Spleen (tissue), 11 donors: Measurements from ENCODE around the gene LRRC26. TPM values are rescaled to one million over a fixed set of nuclear protein-coding genes. Genes with fewer than 3 reads are reported as not detected.
A peak's percentile ranks its signal among the peaks of the same experiment; 100 is the strongest.

Source experiments
- DNase-seq: peaks from one replicate; pipeline ENCODE4 v3.0.0-alpha.2; 2020
- H3K27ac ChIP-seq, 8 donors: fragments of 200-600 bp; sonication (generic) in 7 of 8; 1 replicate in 4 of 8; 2 replicates in 4 of 8; pipeline versions ENCODE4 v1.5.0 to v1.8.0; 2016 to 2021; ENCODE audit warnings: inconsistent platforms in 4 of 8, mild to moderate bottlenecking in 4 of 8, moderate library complexity in 1 of 8
- H3K27me3 ChIP-seq, 7 donors: fragments of 200-600 bp; sonication (generic) in 6 of 7; replicated peaks in 1 of 7; 1 replicate in 4 of 7; 2 replicates in 3 of 7; pipeline versions ENCODE4 v1.5.0 to v1.8.0; 2016 to 2021; ENCODE audit warnings: inconsistent platforms in 3 of 7, mild to moderate bottlenecking in 1 of 7
- H3K36me3 ChIP-seq, 6 donors: fragments of 200-600 bp; sonication (generic) in 5 of 6; 1 replicate in 4 of 6; 2 replicates in 2 of 6; pipeline versions ENCODE4 v1.5.0 to v1.8.0; 2016 to 2021; ENCODE audit warnings: inconsistent platforms in 2 of 6
- H3K4me1 ChIP-seq, 6 donors: fragments of 200-600 bp; sonication (generic) in 5 of 6; 1 replicate in 3 of 6; 2 replicates in 3 of 6; pipeline versions ENCODE4 v1.5.0 to v1.8.0; 2016 to 2021; ENCODE audit warnings: inconsistent platforms in 3 of 6
- H3K4me3 ChIP-seq, 8 donors: fragments of 200-600 bp; sonication (generic) in 7 of 8; 1 replicate in 4 of 8; 2 replicates in 4 of 8; pipeline versions ENCODE4 v1.5.0 to v1.8.0; 2016 to 2021; ENCODE audit warnings: inconsistent platforms in 4 of 8, mild to moderate bottlenecking in 4 of 8, moderate library complexity in 2 of 8
- H3K9me3 ChIP-seq, 8 donors: fragments of 200-600 bp; sonication (generic) in 7 of 8; 1 replicate in 4 of 8; 2 replicates in 4 of 8; pipeline versions ENCODE4 v1.5.0 to v1.8.0; 2016 to 2021; ENCODE audit warnings: inconsistent platforms in 4 of 8
- POLR2A ChIP-seq, 3 donors: fragments of 450-650 bp; IDR thresholded peaks; one replicate each; pipeline ENCODE4 v1.5.1; 2017; ENCODE audit warnings: antibody characterized with exemption in 3 of 3, mild to moderate bottlenecking in 1 of 3
- POLR2AphosphoS5 ChIP-seq, 3 donors: sonication (generic); formaldehyde crosslinking; IDR thresholded peaks; one replicate each; pipeline ENCODE4 v1.5.1; 2017; ENCODE audit warnings: antibody characterized with exemption in 3 of 3
- WGBS, 5 donors: extraction: QIAGEN DNeasy Blood & Tissue Kit in 3 of 5; methylation state at CpG; one replicate each; pipeline versions ENCODE4 v1.1.5 to v1.1.7; 2013 to 2018; 5-methylcytosine and 5-hydroxymethylcytosine counted together
- intact Hi-C: fragments of 100-400 bp; cut with DNase I; formaldehyde crosslinking; loops from one replicate; pipeline ENCODE4 v1.15.0; 2023; ENCODE audit warnings: low total_unique reads
- polyA plus RNA-seq, 3 donors: library from polyadenylated mRNA; stranded (reverse); fragments of 200-250 nt; gene quantifications; one replicate each; pipeline ENCODE4 v1.2.1, GENCODE V29; 2013
- total RNA-seq, 7 donors: library from RNA; depleted of rRNA in 3 of 7; stranded (reverse); fragments of >200 nt in 3 of 7; fragmentation: NEBNext Ultra II Directional in 4 of 7; extraction: Animal tissue kit (Norgen Biotek cat#: 25700) in 4 of 7; gene quantifications; one replicate each; pipeline versions ENCODE4 v1.1.0 to v1.2.1, GENCODE V29; 2016 to 2021
- TF ChIP-seq, protein P1 (sequence below), 11 experiments: fragments of 200-600 bp in 7 of 11; fragments of 450-650 bp in 4 of 11; sonication (generic) in 4 of 11; IDR thresholded peaks in 8 of 11; conservative IDR thresholded peaks in 3 of 11; 1 replicate in 7 of 11; 2 replicates in 4 of 11; pipeline versions ENCODE4 v1.4.0 to v1.8.0; 2016 to 2021; ENCODE audit warnings: antibody characterized with exemption in 11 of 11, inconsistent platforms in 4 of 11, mild to moderate bottlenecking in 1 of 11
- donor health status: healthy with polysubstance abuse.
- donor health status: DM: no; HTN: no; CAD: no; lungs with moderate emphysema.
- donor health status: DM: no; HTN: no; CAD: no.
- donor health status: Bipolar disorder and iron deficiency.
- donor health status: healthy.
- donor health status: DM: no; HTN: no; CAD: no.
- donor health status: DM: yes; HTN: yes; CAD: no.

The LRRC26 gene
- total and polyA plus RNA-seq, 10 donors = 0.06 to 0.60 (median 0.28) TPM; not detected in 7

DNA sequence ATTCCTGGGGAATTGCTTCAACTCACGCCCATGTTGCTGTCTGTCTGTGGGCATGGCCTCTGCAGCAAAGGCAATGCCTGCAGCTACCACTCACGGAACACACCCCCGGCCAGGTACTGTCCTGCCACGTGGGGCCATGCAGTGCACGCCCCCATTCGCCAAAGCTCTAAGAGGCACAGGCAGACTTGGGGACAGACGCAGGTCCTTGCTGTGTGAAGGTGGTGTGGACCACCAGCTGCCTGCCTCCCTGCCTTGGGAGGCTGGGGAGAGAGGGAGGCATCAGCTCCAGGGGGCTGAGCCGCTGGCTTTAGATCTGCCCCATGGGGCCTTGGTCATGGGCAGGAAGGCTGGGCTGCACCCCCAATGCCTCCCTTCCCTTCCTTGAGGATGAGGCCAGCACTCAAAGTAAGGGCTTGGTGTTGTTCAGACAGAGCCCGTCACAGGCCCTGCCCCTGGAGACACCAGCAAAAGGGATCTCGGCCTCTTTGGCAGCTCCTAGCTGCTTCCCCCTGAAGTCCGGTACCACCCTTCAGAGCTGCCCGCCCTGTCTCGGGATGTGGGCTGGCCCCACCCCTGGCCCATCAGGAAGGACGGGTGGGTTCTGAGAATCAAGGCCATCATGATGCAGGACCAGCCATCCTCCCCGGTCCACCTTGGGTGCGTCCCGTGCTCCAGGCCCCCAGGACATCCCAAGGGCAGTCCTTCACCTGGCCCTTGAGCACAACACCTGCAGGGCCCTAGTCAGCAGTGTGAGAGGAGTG lies 28.6 kb downstream of the LRRC26 start:
- H3K27me3 ChIP-seq = peaks cover 6 to 93% (median 87%) of the 10 kb centered on the region in 7 donors
- TF ChIP-seq, protein P1, sequence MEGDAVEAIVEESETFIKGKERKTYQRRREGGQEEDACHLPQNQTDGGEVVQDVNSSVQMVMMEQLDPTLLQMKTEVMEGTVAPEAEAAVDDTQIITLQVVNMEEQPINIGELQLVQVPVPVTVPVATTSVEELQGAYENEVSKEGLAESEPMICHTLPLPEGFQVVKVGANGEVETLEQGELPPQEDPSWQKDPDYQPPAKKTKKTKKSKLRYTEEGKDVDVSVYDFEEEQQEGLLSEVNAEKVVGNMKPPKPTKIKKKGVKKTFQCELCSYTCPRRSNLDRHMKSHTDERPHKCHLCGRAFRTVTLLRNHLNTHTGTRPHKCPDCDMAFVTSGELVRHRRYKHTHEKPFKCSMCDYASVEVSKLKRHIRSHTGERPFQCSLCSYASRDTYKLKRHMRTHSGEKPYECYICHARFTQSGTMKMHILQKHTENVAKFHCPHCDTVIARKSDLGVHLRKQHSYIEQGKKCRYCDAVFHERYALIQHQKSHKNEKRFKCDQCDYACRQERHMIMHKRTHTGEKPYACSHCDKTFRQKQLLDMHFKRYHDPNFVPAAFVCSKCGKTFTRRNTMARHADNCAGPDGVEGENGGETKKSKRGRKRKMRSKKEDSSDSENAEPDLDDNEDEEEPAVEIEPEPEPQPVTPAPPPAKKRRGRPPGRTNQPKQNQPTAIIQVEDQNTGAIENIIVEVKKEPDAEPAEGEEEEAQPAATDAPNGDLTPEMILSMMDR (IDR thresholded peaks at IDR 0.05 in 8 of 11, conservative IDR thresholded peaks at IDR 0.05 in 3 of 11) = no peak
- TF ChIP-seq POLR2A (IDR thresholded peaks at IDR 0.05) (no peak), POLR2AphosphoS5 (IDR thresholded peaks at IDR 0.05) (no peak)

DNA sequence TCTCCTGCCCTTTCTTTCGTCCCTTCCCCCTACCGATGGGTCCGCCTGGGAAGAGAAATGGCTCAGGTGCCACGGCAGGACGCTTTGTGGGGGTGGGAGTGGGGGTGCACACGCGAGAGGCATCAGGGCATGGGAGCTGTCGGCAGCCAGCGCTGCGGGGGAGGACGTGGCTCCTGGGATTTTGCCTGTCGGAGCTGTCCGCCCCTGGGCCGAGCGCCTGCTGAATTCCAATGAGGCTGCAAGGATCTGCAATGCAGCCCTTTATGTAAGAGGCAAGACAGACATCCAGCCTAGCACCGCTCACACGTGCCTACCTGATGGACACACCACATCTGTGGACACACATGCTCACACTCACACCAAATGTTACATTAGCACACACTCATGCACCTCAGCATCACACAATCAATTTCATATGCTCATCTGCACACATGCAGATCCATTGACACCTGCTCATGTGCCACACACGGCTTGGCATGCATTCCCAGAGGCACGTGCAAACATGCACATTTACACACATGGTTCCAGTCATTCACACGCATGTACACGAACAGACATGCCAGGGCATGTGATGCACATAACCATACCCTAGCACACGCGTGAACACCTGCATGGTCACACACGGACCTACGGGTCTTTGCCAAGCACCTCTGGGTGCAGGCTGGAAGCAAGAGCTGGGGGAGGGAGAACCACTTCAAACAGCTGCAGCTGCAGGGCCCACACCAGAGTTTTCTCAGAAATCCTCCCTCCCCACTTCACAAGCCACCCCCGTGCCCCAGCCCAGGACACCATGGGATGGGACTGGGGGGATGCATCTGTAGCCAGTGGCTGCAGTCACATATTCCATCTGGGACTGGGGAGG lies 29.5 kb downstream of the LRRC26 start:
- DNase-seq = no peak
- H3K4me3 ChIP-seq = no peak overlapping the region
- no peak overlapping the region for H3K27ac ChIP-seq
- TF ChIP-seq POLR2A (IDR thresholded peaks at IDR 0.05) = no peak
- TF ChIP-seq, protein P1 (IDR thresholded peaks at IDR 0.05 in 8 of 11, conservative IDR thresholded peaks at IDR 0.05 in 3 of 11) = no peak
- no peak for TF ChIP-seq POLR2AphosphoS5 (IDR thresholded peaks at IDR 0.05)
- H3K4me1 ChIP-seq = peaks cover 4 to 27% (median 12%) of the 10 kb centered on the region in 6 donors
- 64 to 72% (median 67%) methylated on average over 25 to 26 of the region's 26 CpGs for WGBS, 5 donors
- H3K9me3 ChIP-seq = no peaks in the 10 kb centered on the region
- intact Hi-C loops = no loop called here
- H3K36me3 ChIP-seq = no peaks in the 10 kb centered on the region
- peaks cover 6 to 93% (median 83%) of the 10 kb centered on the region in 7 donors for H3K27me3 ChIP-seq

More for the DNA sequence above, 28.6 kb downstream of the LRRC26 start:
- intact Hi-C loops = no loop called here
- H3K9me3 ChIP-seq = no peaks in the 10 kb centered on the region
- H3K36me3 ChIP-seq = no peaks in the 10 kb centered on the region
- H3K4me1 ChIP-seq = peaks cover 4 to 22% (median 10%) of the 10 kb centered on the region in 6 donors
- H3K27ac ChIP-seq = no peak overlapping the region
- DNase-seq = no peak
- no peak overlapping the region for H3K4me3 ChIP-seq
- 40 to 74% (median 71%) methylated on average over 1 to 17 of the region's 17 CpGs for WGBS, 5 donors

DNA sequence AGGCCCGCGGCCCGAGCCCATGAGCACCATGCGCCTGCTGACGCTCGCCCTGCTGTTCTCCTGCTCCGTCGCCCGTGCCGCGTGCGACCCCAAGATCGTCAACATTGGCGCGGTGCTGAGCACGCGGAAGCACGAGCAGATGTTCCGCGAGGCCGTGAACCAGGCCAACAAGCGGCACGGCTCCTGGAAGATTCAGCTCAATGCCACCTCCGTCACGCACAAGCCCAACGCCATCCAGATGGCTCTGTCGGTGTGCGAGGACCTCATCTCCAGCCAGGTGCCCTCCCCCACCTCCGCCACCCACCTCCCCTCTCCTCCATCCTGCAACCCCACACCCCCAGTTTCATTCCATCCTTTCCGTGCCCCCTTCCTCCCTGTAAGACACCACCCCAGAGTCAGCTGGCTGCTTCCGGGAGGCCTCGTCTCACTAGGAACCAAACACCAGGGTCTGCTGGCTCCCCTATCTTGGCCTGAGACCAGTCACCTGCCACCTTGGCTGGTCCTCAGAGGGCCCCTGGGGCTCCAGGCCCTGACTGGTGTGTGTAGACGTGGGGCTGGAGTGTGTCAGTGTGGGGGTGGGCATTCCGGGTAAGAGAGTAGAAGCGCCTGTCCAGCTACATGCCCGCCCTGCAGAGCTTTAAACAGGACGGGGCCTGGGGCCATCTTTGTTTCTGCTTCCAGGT lies 30.2 kb downstream of the LRRC26 start:
- peaks cover 6 to 100% (median 83%) of the 10 kb centered on the region in 7 donors for H3K27me3 ChIP-seq
- H3K9me3 ChIP-seq = no peaks in the 10 kb centered on the region
- peaks cover 4 to 27% (median 12%) of the 10 kb centered on the region in 6 donors for H3K4me1 ChIP-seq
- DNase-seq = no peak
- 35 to 56% (median 42%) methylated on average over 20 to 37 of the region's 37 CpGs for WGBS, 5 donors
- peak overlapping the region in 1 of 8 donors; percentile 42 for H3K4me3 ChIP-seq
- TF ChIP-seq, protein P1 (IDR thresholded peaks at IDR 0.05 in 8 of 11, conservative IDR thresholded peaks at IDR 0.05 in 3 of 11) = no peak
- no peak for TF ChIP-seq POLR2AphosphoS5 (IDR thresholded peaks at IDR 0.05)
- TF ChIP-seq POLR2A (IDR thresholded peaks at IDR 0.05) = no peak
- no peaks in the 10 kb centered on the region for H3K36me3 ChIP-seq
- no peak overlapping the region for H3K27ac ChIP-seq
- intact Hi-C loops = no loop called here
